ENCODE data around the gene KAZN. TPM values are rescaled to one million over a fixed set of nuclear protein-coding genes. Genes with fewer than 3 reads are reported as not detected.

KAZN gene
- total RNA-seq, 8 experiments from 2014 or later: 16.9 to 31.4 (median 21.4) TPM

DNA sequence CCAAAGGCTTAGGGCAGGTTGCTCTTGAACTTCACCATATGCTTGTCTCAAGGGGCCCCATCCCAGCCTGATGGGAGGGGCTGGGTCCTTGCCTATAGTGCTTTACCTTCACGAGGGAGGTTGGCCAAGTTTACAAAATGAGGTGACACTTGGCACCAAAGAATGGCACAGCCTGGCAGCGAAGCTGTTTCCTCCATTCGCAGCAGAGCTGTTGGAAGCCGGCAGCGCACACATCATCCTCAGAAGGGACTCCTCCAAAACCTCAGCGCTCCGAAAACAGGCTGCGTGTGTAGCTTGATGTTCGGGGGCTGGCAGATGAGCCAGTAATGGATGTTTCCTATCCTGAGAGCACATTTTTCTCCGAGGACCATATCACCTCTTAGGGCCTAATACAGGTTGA is 116.8 kb downstream of the KAZN start:
- peaks cover 6% of the 10 kb centered on the region in 2 donors for H3K4me1 ChIP-seq (replicated peaks in 1 of 2)
- 0 to 97% (median 90%) methylated on average over 1 to 9 of the region's 10 CpGs; no CpG with 5 or more reads in 3 of the 10 experiments for WGBS, 10 experiments
- in situ Hi-C loops (cut with MboI; ENCODE audit: low pct_unique_long_range_greater_than_20kb in 2 of 9, low sequenced_read_pairs in 9 of 9, unreplicated experiment in 9 of 9): no loop called here
- no peak overlapping the region for H3K27ac ChIP-seq
- no peak overlapping the region for H3K4me3 ChIP-seq
- no peak for ATAC-seq (replicated peaks in 6 of 8)

DNA sequence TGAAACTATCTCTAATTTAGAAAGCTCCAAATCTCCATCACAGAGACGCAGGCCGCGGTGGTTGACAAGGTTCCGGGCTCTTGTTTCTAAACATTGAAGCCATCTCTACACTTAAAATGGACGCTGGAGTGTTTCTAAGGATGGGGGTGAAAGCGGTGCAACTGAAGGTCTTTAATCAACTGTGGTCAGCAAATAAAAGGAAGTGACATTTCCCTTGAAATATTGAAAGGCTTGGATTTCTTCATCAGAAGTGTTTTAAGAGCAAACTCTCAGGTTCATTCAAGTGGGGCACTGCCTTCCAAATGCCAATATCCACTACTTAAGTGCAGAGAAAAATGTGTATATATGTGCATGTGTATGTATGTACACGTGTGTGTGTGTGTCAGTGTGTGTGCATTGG is 117.3 kb downstream of the KAZN start:
- peak in 1 of 8 experiments; percentile 47 for ATAC-seq (replicated peaks in 6 of 8)
- Histone ChIP-seq H3K27ac (no peak overlapping the region), H3K4me1 (replicated peaks in 1 of 2) (peaks cover 6% of the 10 kb centered on the region in 2 donors), H3K4me3 (no peak overlapping the region)
- in situ Hi-C loops (cut with MboI; ENCODE audit: low pct_unique_long_range_greater_than_20kb in 2 of 9, low sequenced_read_pairs in 9 of 9, unreplicated experiment in 9 of 9): no loop called here
- 21 to 88% (median 62%) methylated on average over 1 to 7 of the region's 7 CpGs; no CpG with 5 or more reads in 1 of the 10 experiments for WGBS, 10 experiments

- Histone ChIP-seq H3K27ac (no peak overlapping the region), H3K4me1 (replicated peaks in 1 of 2) (peaks cover 6% of the 10 kb centered on the region in 2 donors), H3K4me3 (no peak overlapping the region)
- in situ Hi-C loops (cut with MboI; ENCODE audit: low pct_unique_long_range_greater_than_20kb in 2 of 9, low sequenced_read_pairs in 9 of 9, unreplicated experiment in 9 of 9): no loop called here
- 55 to 100% (median 87%) methylated on average over 3 to 5 of the region's 5 CpGs; no CpG with 5 or more reads in 3 of the 10 experiments for WGBS, 10 experiments
- no peak for ATAC-seq (replicated peaks in 6 of 8)
Measured at GRCh38 chr1:14716474-14716873, 118.0 kb downstream of the KAZN start.

DNA sequence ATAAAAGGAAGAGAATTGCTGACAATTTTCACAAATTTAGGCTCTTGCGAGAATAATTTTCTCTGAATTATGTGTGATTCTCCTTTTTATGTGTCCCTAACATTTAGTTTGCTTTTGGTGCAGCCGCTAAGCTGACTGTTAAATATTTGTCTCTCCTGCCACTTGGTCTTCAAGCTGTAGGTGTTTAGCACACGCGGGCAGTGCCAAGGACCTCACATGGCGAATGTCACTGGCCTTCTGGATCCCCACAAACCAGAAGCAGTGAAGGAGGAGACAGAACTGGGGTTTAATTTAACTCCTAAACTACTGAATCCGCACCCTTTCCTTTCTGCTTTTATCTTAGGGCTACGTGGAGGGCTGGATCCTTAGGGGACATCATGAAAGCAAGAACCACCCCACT is 120.0 kb downstream of the KAZN start:
- WGBS, 10 experiments: 45 to 100% (median 97%) methylated on average over 1 to 7 of the region's 7 CpGs
- Histone ChIP-seq H3K27ac (no peak overlapping the region), H3K4me1 (replicated peaks in 1 of 2) (peaks cover 6% of the 10 kb centered on the region in 2 donors), H3K4me3 (no peak overlapping the region)
- ATAC-seq (replicated peaks in 6 of 8): no peak
- in situ Hi-C loops (cut with MboI; ENCODE audit: low pct_unique_long_range_greater_than_20kb in 2 of 9, low sequenced_read_pairs in 9 of 9, unreplicated experiment in 9 of 9): no loop called here

- ATAC-seq (replicated peaks in 6 of 8): no peak
- 42 to 100% (median 81%) methylated on average over 3 to 11 of the region's 11 CpGs; no CpG with 5 or more reads in 4 of the 10 experiments for WGBS, 10 experiments
- H3K4me3 ChIP-seq: no peak overlapping the region
- H3K4me1 ChIP-seq (replicated peaks in 1 of 2): peaks cover 13 to 15% of the 10 kb centered on the region in 2 donors
- in situ Hi-C loops (cut with MboI; ENCODE audit: low pct_unique_long_range_greater_than_20kb in 2 of 9, low sequenced_read_pairs in 9 of 9, unreplicated experiment in 9 of 9): no loop called here
- H3K27ac ChIP-seq: no peak overlapping the region
Measured at GRCh38 chr1:14723401-14723800, 124.9 kb downstream of the KAZN start.

- 17 to 77% (median 55%) methylated on average over 1 to 5 of the region's 5 CpGs for WGBS, 10 experiments
- no peak overlapping the region for H3K4me3 ChIP-seq
- in situ Hi-C loops (cut with MboI; ENCODE audit: low pct_unique_long_range_greater_than_20kb in 2 of 9, low sequenced_read_pairs in 9 of 9, unreplicated experiment in 9 of 9): no loop called here
- peak overlapping the region in 1 of 2 donors; percentile 2 for H3K27ac ChIP-seq
- H3K4me1 ChIP-seq (replicated peaks in 1 of 2): peaks cover 15 to 17% of the 10 kb centered on the region in 2 donors
- peak in 5 of 8 experiments; percentile 83 to 89 (median 88) for ATAC-seq (replicated peaks in 6 of 8)
Measured at GRCh38 chr1:14724246-14724645, 125.8 kb downstream of the KAZN start.

- in situ Hi-C loops (cut with MboI; ENCODE audit: low pct_unique_long_range_greater_than_20kb in 2 of 9, low sequenced_read_pairs in 9 of 9, unreplicated experiment in 9 of 9): no loop called here
- WGBS, 10 experiments: 71 to 100% (median 86%) methylated on average over 3 to 7 of the region's 7 CpGs
- peak in 4 of 8 experiments; percentile 34 to 53 (median 51) for ATAC-seq (replicated peaks in 6 of 8)
- no peak overlapping the region for H3K4me3 ChIP-seq
- peak overlapping the region; percentile 2 to 36 for H3K27ac ChIP-seq
- peaks cover 15 to 20% of the 10 kb centered on the region in 2 donors for H3K4me1 ChIP-seq (replicated peaks in 1 of 2)
Measured at GRCh38 chr1:14724678-14725077, 126.2 kb downstream of the KAZN start.

DNA sequence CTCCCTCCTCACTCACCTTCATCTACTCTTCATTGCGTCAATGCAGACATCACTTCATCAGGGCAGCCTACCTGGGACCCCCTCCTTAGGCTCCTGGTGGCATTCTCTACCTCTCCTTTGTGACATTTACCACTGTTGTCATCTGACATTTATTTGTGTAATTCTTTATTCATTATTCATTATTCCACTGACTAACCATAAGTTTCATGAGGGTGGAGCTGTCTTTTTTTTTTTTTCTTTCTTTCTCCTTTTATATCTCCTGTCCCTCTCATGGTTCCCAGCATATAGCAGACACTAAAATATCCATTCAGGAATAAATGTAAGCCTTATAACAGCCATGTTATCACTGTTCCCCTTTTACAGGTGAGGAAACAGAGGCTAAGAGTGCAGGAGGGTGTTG is 126.8 kb downstream of the KAZN start:
- in situ Hi-C loops (cut with MboI; ENCODE audit: low pct_unique_long_range_greater_than_20kb in 2 of 9, low sequenced_read_pairs in 9 of 9, unreplicated experiment in 9 of 9): no loop called here
- 89 to 100% (median 100%) methylated on average over 1 of the region's 1 CpG; no CpG with 5 or more reads in 1 of the 10 experiments for WGBS, 10 experiments
- no peak overlapping the region for H3K27ac ChIP-seq
- no peak overlapping the region for H3K4me3 ChIP-seq
- peak in 2 of 8 experiments; percentile 57 to 59 for ATAC-seq (replicated peaks in 6 of 8)
- peaks cover 15 to 20% of the 10 kb centered on the region in 2 donors for H3K4me1 ChIP-seq (replicated peaks in 1 of 2)

DNA sequence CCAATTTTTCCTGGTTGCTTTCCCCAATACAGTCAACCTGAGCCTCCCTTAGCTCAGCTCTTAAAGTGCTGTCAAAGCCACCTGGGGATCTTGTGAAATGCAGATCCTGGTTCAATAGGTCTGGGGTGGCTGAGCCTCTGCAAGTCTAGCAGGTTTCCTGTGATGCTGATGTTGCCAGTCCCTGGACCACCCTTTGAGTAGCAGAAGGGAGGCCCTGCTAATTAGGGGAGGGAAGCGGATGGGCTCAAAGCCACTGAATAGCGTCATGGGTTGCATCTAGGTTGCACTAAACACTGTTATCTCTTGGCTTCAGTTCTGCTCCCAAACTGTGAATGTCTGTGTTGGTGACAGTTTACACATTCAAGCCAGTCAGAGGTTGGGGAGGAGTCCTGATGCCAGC is 127.2 kb downstream of the KAZN start:
- H3K4me3 ChIP-seq: no peak overlapping the region
- in situ Hi-C loops (cut with MboI; ENCODE audit: low pct_unique_long_range_greater_than_20kb in 2 of 9, low sequenced_read_pairs in 9 of 9, unreplicated experiment in 9 of 9): no loop called here
- 60 to 100% (median 75%) methylated on average over 1 to 2 of the region's 2 CpGs; no CpG with 5 or more reads in 7 of the 10 experiments for WGBS, 10 experiments
- peaks cover 15 to 24% of the 10 kb centered on the region in 2 donors for H3K4me1 ChIP-seq (replicated peaks in 1 of 2)
- no peak overlapping the region for H3K27ac ChIP-seq
- no peak for ATAC-seq (replicated peaks in 6 of 8)

GRCh38 chr1:14726606-14727005 is 128.1 kb downstream of the KAZN start:
- Histone ChIP-seq H3K4me1 (replicated peaks in 1 of 2) (peaks cover 19 to 30% of the 10 kb centered on the region in 2 donors), H3K27ac (no peak overlapping the region), H3K4me3 (no peak overlapping the region)
- ATAC-seq (replicated peaks in 6 of 8): no peak
- WGBS, 10 experiments: 20 to 100% (median 86%) methylated on average over 1 to 6 of the region's 6 CpGs; no CpG with 5 or more reads in 2 of the 10 experiments
- in situ Hi-C loops (cut with MboI; ENCODE audit: low pct_unique_long_range_greater_than_20kb in 2 of 9, low sequenced_read_pairs in 9 of 9, unreplicated experiment in 9 of 9): no loop called here

DNA sequence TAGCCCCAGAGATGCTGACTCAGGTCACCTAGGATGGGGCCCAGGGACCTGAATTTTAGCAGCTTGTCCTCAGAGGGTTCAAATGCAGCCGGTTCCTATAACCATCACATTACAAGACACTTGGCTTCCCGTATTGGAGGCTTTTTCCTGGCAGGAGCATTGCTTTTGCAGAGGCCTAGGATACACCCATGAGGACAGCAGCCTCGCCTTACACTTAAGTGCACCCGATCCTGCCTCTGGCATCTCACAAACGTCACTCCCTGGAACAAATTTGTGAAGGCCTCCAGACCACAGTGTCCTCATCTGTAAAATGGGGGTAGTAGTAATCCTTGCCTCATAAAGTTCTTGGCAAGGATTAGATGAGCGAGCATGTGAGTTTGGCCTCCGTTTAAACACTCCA is 130.0 kb downstream of the KAZN start:
- peak in 1 of 8 experiments; percentile 2 for ATAC-seq (replicated peaks in 6 of 8)
- H3K4me1 ChIP-seq (replicated peaks in 1 of 2): peaks cover 38 to 46% of the 10 kb centered on the region in 2 donors
- in situ Hi-C loops (cut with MboI; ENCODE audit: low pct_unique_long_range_greater_than_20kb in 2 of 9, low sequenced_read_pairs in 9 of 9, unreplicated experiment in 9 of 9): no loop called here
- no peak overlapping the region for H3K4me3 ChIP-seq
- WGBS, 10 experiments: 40 to 100% (median 90%) methylated on average over 1 to 7 of the region's 7 CpGs; no CpG with 5 or more reads in 2 of the 10 experiments
- no peak overlapping the region for H3K27ac ChIP-seq

DNA sequence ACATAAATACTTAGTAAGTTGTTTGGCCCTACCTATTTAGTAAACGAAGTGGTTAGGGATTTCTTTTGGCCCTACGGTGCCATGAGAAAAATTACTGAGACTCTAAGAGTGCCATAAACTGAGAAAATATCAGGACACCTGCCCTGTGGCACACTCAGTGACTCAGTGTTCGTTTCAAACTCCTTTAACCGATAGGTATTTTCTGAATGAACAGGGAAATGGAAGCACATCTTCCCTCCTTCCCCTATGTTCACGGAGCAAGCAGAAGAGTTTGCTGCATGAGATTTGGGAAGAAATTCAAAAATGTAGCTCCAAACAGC is 134.2 kb downstream of the KAZN start:
- in situ Hi-C loops (cut with MboI; ENCODE audit: low pct_unique_long_range_greater_than_20kb in 2 of 9, low sequenced_read_pairs in 9 of 9, unreplicated experiment in 9 of 9): no loop called here
- Histone ChIP-seq H3K27ac (peak overlapping the region; percentile 62 to 65), H3K4me3 (no peak overlapping the region), H3K4me1 (replicated peaks in 1 of 2) (peaks cover 28 to 41% of the 10 kb centered on the region in 2 donors)
- 18 to 100% (median 50%) methylated on average over 1 to 5 of the region's 5 CpGs; no CpG with 5 or more reads in 2 of the 10 experiments for WGBS, 10 experiments
- ATAC-seq (replicated peaks in 6 of 8): peak in 1 of 8 experiments; percentile 4

DNA sequence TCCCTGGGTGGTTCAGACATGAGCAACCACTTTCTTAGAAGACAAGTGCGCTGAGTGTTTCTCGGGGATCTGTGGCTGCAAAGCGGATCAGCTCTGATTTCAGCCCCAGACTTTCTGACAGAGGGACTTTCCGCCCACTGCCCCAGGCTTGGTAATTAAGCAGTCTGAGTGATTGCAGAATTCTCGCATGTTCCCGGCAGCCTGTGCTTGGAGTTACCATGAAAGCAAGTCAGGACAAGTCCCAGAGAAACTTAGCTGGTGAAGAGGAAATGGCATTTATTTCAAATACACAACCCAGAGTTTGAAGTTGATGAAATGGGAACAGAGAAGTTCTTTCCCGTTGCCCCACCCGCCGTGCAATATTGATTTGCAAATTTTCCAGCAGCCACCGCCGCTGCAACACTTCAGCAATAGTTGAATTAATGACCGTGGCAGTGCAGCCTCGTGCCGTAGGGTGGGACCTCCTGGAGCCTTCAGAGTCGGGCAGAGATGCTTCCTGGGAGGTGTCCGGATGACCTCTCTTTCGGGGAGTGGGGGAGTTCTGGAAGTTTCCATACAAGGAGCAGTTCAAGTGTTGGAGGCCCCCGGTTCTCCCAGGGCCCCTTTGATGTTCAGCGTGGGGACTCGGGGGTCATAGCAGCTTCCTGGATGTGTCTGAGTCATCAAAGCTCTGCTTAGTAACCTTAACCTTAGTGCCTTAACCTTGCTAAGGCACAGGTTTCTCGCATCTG is 134.7 kb downstream of the KAZN start:
- in situ Hi-C loops (cut with MboI; ENCODE audit: low pct_unique_long_range_greater_than_20kb in 2 of 9, low sequenced_read_pairs in 9 of 9, unreplicated experiment in 9 of 9): no loop called here
- 0 to 41% (median 11%) methylated on average over 5 to 16 of the region's 21 CpGs; no CpG with 5 or more reads in 1 of the 10 experiments for WGBS, 10 experiments
- peak; percentile 56 to 83 (median 76) for ATAC-seq (replicated peaks in 6 of 8)
- Histone ChIP-seq H3K4me3 (no peak overlapping the region), H3K4me1 (replicated peaks in 1 of 2) (peaks cover 32 to 41% of the 10 kb centered on the region in 2 donors), H3K27ac (peak overlapping the region; percentile 62 to 65)
